GM18867 (cell line): ENCODE data around the gene ADGRB3.
"Not testable (repeated sequence)": the region's sequence is repeated elsewhere in the genome, so short reads cannot be mapped to it uniquely, and the experiment has no call there.

Source experiments
- ATAC-seq: cut with Tn5 transposase; IDR thresholded peaks from one replicate; pipeline ENCODE4 v1.9.1; 2021; ENCODE audit warnings: mild to moderate bottlenecking, moderate library complexity; ENCODE audit not compliant: unreplicated experiment

Gene ADGRB3

GRCh38 chr6:69185276-69185675 lies 550.2 kb downstream of the ADGRB3 start:
- no peak for ATAC-seq

- ATAC-seq = no peak
These were observed 567.7 kb downstream of the ADGRB3 start for GRCh38 chr6:69202768-69203167.

GRCh38 chr6:69216127-69216526 lies 581.0 kb downstream of the ADGRB3 start:
- ATAC-seq = no peak

GRCh38 chr6:69217343-69217742 lies 582.3 kb downstream of the ADGRB3 start:
- no peak for ATAC-seq

GRCh38 chr6:69220375-69220774 lies 585.3 kb downstream of the ADGRB3 start:
- ATAC-seq = no peak

- ATAC-seq = no peak
These were observed 596.9 kb downstream of the ADGRB3 start for GRCh38 chr6:69232008-69232407.

DNA sequence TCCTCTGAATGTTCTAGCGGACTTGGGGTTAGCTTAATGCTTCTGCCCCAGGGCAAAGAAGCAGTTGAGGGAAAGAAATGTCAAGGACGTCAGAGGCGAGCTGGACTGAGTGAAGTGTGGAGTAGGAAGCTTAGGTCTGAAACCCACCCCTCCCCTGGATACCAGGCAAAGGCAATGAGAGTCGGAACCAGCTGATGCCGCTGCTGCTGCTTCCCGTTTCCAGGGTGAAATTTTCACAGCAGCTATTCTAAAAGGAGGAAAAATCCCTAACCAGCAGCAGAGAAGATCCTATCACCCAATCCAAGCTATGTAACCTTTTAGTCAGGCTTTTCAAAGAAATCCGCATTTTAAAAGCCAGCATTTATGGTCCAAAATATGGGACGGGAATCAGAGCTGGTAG lies 597.4 kb downstream of the ADGRB3 start:
- ATAC-seq = no peak

- ATAC-seq = peak; percentile 92
These were observed 597.9 kb downstream of the ADGRB3 start for GRCh38 chr6:69232911-69233448.

DNA sequence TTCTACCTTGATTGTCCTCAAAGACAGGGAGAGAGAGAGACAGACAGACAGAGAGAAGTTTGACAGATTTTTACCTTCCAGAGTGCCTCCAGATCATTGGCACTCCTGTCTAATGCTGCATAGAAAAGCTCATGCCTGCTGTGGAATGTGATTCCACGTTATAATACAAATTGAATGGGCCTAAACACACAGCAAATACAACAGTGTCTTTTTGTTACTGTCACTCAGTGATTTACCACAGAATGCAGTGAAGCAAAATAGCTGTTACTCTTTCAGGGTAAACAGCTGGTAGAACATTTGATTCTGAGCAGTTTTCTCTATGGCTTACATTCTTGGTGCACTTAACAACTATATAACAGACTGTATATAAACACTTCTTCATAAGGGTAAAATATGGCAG lies 603.0 kb downstream of the ADGRB3 start:
- no peak for ATAC-seq

DNA sequence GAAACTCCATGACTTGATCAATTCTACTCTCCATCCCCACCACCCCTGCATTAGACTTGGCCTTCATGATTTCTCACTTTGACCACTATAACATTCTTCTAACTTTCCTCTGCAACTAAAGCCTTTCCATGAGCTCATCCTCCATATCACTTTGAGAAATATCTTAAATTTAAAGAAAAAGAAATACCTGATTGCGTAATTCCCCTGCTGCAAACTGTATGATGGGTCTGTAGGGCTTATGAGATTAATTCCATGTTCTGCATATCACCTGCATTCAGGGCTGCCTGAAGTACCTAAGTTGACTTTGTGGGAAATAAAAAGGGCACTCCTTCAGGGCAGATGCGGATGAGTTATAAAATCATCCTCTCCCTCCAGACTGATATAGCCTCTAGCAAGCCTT lies 611.9 kb downstream of the ADGRB3 start:
- ATAC-seq = no peak

GRCh38 chr6:69261010-69261409 lies 625.9 kb downstream of the ADGRB3 start:
- no peak for ATAC-seq

DNA sequence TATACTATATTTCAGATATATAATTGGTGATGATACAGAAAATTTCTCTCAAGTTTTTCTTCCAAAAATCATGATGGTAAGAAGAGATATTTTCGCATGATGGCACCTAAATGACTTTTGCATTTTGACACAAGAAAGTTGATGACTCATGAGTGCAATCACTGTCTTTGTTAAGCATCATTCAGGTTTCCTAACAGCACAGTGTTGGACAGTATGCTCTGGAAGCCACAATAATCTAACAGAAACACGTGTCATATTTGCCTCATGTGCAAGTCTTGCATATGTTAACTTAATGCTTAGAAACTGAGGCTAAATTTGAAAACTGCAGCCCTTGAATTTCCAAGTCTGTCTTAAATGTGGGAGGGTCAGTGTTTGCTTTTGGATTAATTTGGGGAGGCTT lies 628.2 kb downstream of the ADGRB3 start:
- no peak for ATAC-seq

DNA sequence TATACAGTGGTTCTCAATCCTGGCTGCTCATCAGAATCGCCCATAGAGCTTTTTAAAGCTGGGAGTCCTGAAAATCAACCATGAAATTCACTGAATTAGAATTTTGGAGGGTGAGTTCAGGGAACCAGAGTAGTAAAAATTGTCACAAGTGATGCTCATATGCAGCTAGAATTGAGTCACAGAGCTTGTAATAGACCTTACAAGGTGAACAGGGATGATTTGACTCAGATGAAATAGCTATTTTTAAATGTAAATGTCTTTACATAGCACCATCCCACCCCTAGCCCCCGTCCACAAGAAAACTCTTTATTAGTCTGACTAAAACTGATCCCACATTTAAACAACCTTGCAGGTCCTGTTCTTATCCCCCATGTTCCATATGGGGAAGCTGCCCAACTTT lies 630.0 kb downstream of the ADGRB3 start:
- no peak for ATAC-seq

GRCh38 chr6:69265706-69266105 lies 630.6 kb downstream of the ADGRB3 start:
- no peak for ATAC-seq

- no peak for ATAC-seq
These were observed 641.1 kb downstream of the ADGRB3 start for GRCh38 chr6:69276204-69276603.

DNA sequence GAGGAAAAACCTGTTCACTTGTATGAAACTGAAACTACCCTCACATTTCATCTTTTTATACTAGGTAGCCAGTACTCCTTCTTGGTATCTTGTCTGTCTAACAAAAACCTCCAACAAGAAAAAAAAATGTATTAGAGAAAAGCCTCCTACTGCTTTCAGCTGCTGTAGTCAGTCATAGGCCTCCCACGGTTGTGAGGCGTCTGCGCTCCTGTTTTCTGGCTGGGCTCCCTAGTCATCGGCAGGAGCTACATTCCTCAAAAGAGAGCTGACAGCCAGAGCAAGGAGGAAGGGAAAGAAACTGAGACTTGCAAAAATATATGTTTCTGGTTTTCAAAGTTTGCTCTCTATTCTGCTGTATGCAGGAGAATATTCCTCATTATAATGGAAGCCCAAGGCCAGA lies 644.7 kb downstream of the ADGRB3 start:
- no peak for ATAC-seq

DNA sequence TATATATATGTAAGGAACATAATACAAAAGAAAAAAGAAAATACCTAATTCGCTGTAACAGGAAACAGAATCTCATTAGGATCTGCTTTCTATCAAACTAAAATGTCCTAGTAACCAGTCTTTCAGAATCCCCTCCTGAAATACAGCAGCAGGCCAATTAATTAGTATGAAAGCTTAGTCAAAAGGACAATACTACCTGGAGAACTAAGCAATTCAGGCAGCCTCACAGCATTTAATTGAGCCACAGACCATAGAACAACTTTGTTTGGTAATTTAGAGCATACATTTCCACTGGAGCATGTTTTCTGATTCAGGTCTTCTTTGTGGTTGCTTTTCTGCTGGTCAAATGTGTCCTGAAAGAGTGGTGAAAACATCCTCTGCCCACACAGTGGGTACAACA lies 645.8 kb downstream of the ADGRB3 start:
- no peak for ATAC-seq

DNA sequence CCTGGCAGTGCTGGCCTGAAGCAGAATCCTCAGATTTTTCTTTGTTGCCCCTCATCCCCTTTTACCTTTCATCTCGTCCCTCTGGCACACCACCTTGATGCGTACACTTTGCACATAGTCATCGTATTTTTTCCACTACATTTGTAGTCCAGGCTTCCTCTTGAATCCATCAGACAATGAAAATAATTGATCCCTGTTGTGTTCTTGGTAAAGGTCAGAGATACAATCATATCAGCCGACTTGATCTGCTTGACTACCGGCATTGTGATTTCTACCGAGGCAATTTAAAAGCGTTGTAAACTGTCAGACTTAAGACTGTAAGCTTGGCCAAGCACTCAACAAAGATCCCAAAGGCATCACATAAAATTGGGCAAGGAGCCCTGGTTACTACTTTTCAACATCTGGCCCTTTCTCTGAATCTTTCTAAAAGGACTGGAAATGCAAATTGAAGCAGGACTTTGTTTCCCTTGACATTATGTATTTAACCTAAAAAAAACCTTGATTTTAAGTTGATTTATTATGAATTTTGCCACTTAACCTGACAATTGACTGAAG lies 649.2 kb downstream of the ADGRB3 start:
- ATAC-seq = no peak

DNA sequence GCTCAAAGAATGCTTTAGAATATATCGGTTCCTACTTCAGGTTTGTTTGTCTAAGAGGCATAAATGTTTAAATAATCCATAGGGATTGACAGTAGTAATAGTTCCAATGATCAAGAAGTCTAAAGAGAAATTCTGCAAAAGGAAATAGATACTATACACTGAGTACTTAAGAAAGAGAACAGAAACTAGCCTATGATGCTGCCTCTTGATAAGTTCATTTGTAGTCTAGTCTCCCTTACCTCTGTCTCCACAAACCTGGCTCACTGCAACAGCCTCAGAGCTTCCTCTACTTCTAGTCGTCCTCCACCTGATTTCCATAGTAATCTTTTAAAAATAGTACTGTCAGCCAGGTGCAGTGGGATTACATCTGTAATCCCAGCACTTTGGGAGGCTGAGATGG lies 650.0 kb downstream of the ADGRB3 start:
- peak; percentile 63 for ATAC-seq

DNA sequence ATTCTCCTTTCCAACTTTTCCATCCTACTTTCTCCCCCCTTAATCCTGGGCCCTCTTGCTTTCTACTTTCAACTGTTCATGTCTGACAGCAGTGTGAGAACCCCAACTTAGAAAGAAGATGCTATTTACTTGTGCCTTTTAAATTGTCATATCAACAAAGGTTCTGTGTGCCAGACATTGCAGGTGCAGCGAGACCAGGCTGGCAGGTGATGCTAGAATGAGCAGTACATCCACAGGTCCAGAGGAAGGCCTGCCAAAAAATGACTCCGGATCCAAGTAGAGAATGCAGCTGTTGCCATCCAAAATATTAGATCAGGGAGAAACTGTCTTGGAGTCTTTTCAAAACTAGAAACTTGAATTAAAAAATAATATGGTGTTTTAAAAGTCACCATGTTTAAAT lies 651.2 kb downstream of the ADGRB3 start:
- ATAC-seq = no peak

DNA sequence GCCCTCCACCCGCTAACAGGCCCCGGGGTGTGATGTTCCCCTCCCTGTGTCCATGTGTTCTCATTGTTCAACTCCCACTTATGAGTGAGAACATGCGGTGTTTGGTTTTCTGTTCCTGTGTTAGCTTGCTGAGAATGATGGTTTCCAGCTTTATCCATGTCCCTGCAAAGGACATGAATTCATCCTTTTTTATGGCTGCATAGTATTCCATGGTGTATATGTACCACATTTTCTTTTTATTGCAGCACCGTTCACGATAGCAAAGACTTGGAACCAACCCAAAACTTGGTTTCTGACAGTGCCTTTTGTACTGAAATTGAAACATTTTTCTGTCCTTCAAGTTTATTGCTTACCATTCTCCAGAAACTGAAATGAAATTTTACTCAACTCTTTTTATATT lies 653.1 kb downstream of the ADGRB3 start:
- not testable (repeated sequence) for ATAC-seq

GRCh38 chr6:69289689-69290495 lies 654.8 kb downstream of the ADGRB3 start:
- no peak for ATAC-seq
